Natural killer cell treated with Interleukin-12 subunit alpha and Interleukin-12 subunit beta and Interleukin-15 and Interleukin-18, amount 100 ng/mL, for 72 hours (primary cell): ENCODE data around the gene ITGA2. TPM values are rescaled to one million over a fixed set of nuclear protein-coding genes. Genes with fewer than 3 reads are reported as not detected.
A peak's percentile ranks its signal among the peaks of the same experiment; 100 is the strongest.
"Not testable (repeated sequence)": the region's sequence is repeated elsewhere in the genome, so short reads cannot be mapped to it uniquely, and the experiment has no call there.

ENCODE experiments used
- ATAC-seq, 2 donors: fragments of 150-1000 bp; cut with Tn5 transposase in 1 of 2; sonication (Bioruptor Pico), chemical (Tn5 transposase) in 1 of 2; 2 replicates each; pipeline ENCODE4 v1.10.0; 2021
- DNase-seq: peaks from one replicate; pipeline ENCODE4 v3.0.0; 2022; ENCODE audit warnings: low spot score
- H3K27ac Mint-ChIP-seq, 2 donors: 1 replicate in 1 of 2; 2 replicates in 1 of 2; pipeline ENCODE4 v1.8.0; 2022; ENCODE audit warnings: mixed read lengths in 2 of 2, mild to moderate bottlenecking in 1 of 2, moderate library complexity in 1 of 2
- H3K27me3 Mint-ChIP-seq, 2 donors: 1 replicate in 1 of 2; 2 replicates in 1 of 2; pipeline ENCODE4 v1.8.0; 2022; ENCODE audit warnings: mixed read lengths in 2 of 2
- H3K36me3 Mint-ChIP-seq: one replicate; pipeline ENCODE4 v1.8.0; 2022; ENCODE audit warnings: mixed read lengths
- H3K4me1 Mint-ChIP-seq, 2 donors: 1 replicate in 1 of 2; 2 replicates in 1 of 2; pipeline ENCODE4 v1.8.0; 2022; ENCODE audit warnings: low read depth in 2 of 2, mixed read lengths in 2 of 2, mild to moderate bottlenecking in 1 of 2
- H3K4me3 Mint-ChIP-seq: one replicate; pipeline ENCODE4 v1.8.0; 2022; ENCODE audit warnings: mixed read lengths
- H3K9me3 Mint-ChIP-seq: 2 replicates; pipeline ENCODE4 v1.8.0; 2022; ENCODE audit warnings: mixed read lengths
- total RNA-seq, 2 donors: library from RNA; stranded (reverse); gene quantifications; one replicate each; pipeline ENCODE4 v1.2.3, GENCODE V29; 2022

Gene ITGA2
- total RNA-seq, 2 donors from 2014 or later = 0.10 to 0.17 TPM

DNA sequence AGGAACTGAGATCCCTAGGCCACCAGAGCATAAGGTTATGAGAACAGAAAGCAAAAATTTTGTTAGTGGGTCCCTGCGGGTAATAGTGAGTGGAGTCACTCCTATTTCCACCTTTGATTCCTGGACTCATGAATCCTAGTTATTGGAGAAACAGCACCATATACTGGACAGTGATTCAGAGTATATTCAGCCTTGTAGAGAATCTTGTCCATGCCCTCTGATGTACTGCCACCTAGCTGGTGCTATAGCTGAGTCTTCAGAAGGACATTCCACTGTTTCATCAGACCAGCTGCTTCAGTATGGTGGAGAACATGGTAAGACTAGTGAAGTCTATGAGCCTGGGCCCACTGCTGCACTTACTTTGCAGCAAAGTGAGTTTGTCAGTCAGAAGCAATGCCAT is 25.0 kb upstream of the ITGA2 start:
- no peaks in the 10 kb centered on the region for H3K4me1 Mint-ChIP-seq

GRCh38 chr5:52976157-52976556 is 13.0 kb upstream of the ITGA2 start:
- H3K9me3 Mint-ChIP-seq, H3K36me3 Mint-ChIP-seq, ATAC-seq, H3K27ac Mint-ChIP-seq, H3K4me1 Mint-ChIP-seq, H3K4me3 Mint-ChIP-seq, DNase-seq: not testable (repeated sequence)
- peaks cover 12 to 40% of the 10 kb centered on the region in 2 donors for H3K27me3 Mint-ChIP-seq

More for the DNA sequence above, 25.0 kb upstream of the ITGA2 start:
- Mint-ChIP-seq H3K27ac (no peak overlapping the region), H3K9me3 (peaks cover 6% of the 10 kb centered on the region), H3K36me3 (peaks cover 6% of the 10 kb centered on the region), H3K27me3 (peaks cover 4 to 40% of the 10 kb centered on the region in 2 donors), H3K4me3 (no peak overlapping the region)
- DNase-seq = no peak
- ATAC-seq = peak in 1 of 2 donors; percentile 36

GRCh38 chr5:52977264-52977897 is 11.8 kb upstream of the ITGA2 start:
- no peak overlapping the region for H3K4me3 Mint-ChIP-seq
- ATAC-seq (no peak), DNase-seq (no peak)
- peaks cover 4% of the 10 kb centered on the region for H3K9me3 Mint-ChIP-seq
- H3K27me3 Mint-ChIP-seq = peaks cover 15 to 41% of the 10 kb centered on the region in 2 donors
- H3K4me1 Mint-ChIP-seq = no peaks in the 10 kb centered on the region
- peaks cover 4% of the 10 kb centered on the region for H3K36me3 Mint-ChIP-seq
- H3K27ac Mint-ChIP-seq = no peak overlapping the region

DNA sequence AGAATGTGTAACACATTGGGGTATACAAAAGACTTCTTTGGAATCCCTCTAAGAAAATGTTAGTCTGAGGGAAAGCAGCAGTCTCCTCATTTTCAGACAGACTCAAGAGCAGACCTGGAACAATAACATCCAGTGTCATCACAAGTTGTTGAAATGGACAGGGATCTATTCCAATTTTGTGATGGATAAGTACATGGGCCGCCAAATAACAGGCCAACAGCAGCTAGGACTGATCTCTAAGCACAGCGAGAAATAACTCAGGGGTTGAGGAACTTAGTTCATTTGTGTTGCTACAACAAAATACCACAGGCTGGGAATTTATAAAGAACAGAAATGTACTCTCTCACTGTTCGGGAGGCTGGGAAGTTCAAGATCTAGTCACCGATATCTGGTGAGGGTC is 7.6 kb upstream of the ITGA2 start:
- no peak overlapping the region for H3K4me3 Mint-ChIP-seq
- H3K36me3 Mint-ChIP-seq = peaks cover 4% of the 10 kb centered on the region
- H3K4me1 Mint-ChIP-seq = no peaks in the 10 kb centered on the region

GRCh38 chr5:52983731-52984636 is 5.2 kb upstream of the ITGA2 start:
- Mint-ChIP-seq H3K4me3 (no peak overlapping the region), H3K27ac (no peak overlapping the region), H3K27me3 (peaks cover 47 to 51% of the 10 kb centered on the region in 2 donors), H3K36me3 (peaks cover 4% of the 10 kb centered on the region), H3K9me3 (no peaks in the 10 kb centered on the region), H3K4me1 (peaks cover 3 to 5% of the 10 kb centered on the region in 2 donors)
- DNase-seq (no peak), ATAC-seq (no peak)

More for the DNA sequence above, 7.6 kb upstream of the ITGA2 start:
- no peak for DNase-seq
- Mint-ChIP-seq H3K27ac (no peak overlapping the region), H3K27me3 (peaks cover 34 to 37% of the 10 kb centered on the region in 2 donors), H3K9me3 (no peaks in the 10 kb centered on the region)
- no peak for ATAC-seq

DNA sequence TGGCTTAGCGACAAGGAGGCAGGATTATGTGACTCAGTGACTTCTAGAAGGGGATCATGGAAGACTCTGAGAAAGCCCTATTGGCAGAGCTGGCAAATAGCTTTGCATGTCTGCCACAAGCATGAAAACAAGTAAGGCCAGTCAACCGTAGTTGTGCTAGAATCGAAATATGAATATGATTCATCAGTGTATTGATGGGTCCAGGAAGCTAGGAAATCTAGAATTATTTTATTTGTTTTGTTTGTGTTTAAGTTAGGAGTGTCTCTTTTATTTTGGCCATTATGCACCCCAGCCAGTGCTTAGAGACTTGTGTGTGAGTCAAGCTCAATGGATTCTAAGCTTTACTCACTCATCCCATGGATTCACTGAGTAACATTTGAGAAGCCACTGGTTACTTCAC is 3.8 kb upstream of the ITGA2 start:
- ATAC-seq = no peak
- no peak for DNase-seq
- Mint-ChIP-seq H3K27me3 (peaks cover 46 to 48% of the 10 kb centered on the region in 2 donors), H3K27ac (no peak overlapping the region), H3K4me1 (peaks cover 3 to 5% of the 10 kb centered on the region in 2 donors), H3K9me3 (no peaks in the 10 kb centered on the region), H3K36me3 (no peaks in the 10 kb centered on the region), H3K4me3 (no peak overlapping the region)

DNA sequence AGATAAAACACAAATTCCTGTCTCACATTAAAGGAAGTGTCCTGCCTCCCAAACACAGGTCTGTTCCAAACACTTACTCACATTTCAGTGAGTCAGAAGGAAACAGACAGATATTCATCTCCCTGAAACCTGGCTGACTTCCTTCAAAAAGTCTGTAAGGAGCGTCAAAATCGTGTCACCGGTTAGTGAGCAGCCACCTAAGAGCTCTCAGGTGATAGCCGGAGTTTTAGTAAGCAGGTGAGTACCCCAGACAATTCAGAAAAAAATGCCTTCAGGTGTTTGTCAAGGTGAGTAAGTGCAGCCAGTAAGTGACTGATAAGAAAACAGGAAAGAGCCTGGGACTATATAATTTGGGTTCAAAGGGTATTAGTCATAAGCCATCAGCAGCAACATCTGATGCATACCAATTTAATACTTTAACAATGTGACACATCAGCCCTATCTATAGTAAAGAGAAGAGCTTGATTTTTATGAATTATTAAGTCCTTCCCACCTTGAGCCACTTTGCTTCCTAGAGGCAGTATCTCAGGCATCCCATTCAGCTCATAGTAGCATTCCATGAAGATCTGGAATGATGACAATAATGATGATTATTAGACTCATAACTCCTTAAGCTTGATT is 1.3 kb upstream of the ITGA2 start:
- DNase-seq (no peak), ATAC-seq (no peak)
- no peaks in the 10 kb centered on the region for H3K36me3 Mint-ChIP-seq
- H3K4me1 Mint-ChIP-seq = peaks cover 3 to 5% of the 10 kb centered on the region in 2 donors
- no peaks in the 10 kb centered on the region for H3K9me3 Mint-ChIP-seq
- no peak overlapping the region for H3K27ac Mint-ChIP-seq
- peaks cover 48 to 50% of the 10 kb centered on the region in 2 donors for H3K27me3 Mint-ChIP-seq
- H3K4me3 Mint-ChIP-seq = no peak overlapping the region

DNA sequence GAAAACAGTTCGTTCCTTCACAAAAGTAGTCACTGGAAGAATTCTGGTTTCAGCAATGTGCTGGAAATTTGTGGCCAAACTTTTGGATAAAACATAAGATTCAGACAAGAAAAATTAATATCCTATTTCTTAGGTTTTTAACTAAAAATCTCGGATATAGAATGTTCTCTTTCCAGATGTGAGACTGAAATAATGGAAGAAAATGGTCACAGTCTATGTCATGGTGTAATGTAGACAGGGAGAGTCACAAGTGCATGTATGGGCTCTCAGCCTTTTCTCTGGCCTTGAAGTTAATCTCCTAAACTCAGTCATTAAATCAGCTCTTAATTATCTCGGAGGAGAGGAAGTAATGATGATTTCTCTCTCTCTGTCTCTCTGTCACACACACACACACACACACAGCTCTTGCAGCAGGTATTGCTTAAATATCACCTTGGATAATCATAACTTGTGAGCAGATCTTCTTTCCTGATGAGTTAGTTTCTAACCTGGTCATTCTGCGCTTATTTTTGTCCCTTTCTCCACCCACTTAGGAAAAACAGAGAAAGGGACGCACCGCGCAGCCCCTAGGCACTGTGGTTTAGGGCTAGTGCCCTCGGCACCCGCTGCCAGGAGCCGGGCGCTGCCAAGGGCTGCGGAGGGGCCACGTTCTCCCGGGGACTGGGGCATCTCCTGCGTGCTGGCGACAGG is 672 bp upstream of the ITGA2 start:
- no peak for DNase-seq
- H3K27me3 Mint-ChIP-seq = peaks cover 44 to 52% of the 10 kb centered on the region in 2 donors
- no peak overlapping the region for H3K27ac Mint-ChIP-seq
- ATAC-seq = peak; percentile 33 to 47
- peak overlapping the region; percentile 66 for H3K4me3 Mint-ChIP-seq
- H3K4me1 Mint-ChIP-seq = peaks cover 3 to 5% of the 10 kb centered on the region in 2 donors
- no peaks in the 10 kb centered on the region for H3K36me3 Mint-ChIP-seq
- H3K9me3 Mint-ChIP-seq = no peaks in the 10 kb centered on the region

GRCh38 chr5:52989781-52990527 is 802 bp downstream of the ITGA2 start:
- DNase-seq (no peak), ATAC-seq (peak; percentile 28 to 33)
- H3K36me3 Mint-ChIP-seq = no peaks in the 10 kb centered on the region
- H3K27me3 Mint-ChIP-seq = peaks cover 41 to 55% of the 10 kb centered on the region in 2 donors
- H3K27ac Mint-ChIP-seq = no peak overlapping the region
- H3K4me1 Mint-ChIP-seq = peaks cover 3 to 5% of the 10 kb centered on the region in 2 donors
- peak overlapping the region; percentile 59 for H3K4me3 Mint-ChIP-seq
- H3K9me3 Mint-ChIP-seq = no peaks in the 10 kb centered on the region

GRCh38 chr5:52990528-52990925 is 1.4 kb downstream of the ITGA2 start:
- no peak for ATAC-seq

DNA sequence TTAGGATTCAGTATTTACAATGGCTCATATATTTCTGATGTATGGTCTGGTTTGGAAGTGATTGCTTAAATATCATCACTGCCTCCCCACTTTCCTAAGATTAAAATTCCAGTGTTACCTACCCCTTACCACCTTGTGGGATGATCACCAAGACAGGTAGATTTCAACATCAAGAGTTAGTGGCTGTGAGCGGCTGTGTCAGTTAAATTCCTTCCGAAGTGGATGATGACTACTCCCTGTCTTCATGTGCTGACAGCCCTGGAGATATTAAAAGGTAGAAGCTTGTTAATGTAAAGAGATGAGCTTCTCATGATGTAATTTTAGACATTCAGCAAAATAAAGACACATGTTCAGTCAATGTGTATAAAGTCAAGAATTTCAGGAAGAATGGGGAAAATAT is 4.2 kb downstream of the ITGA2 start:
- Mint-ChIP-seq H3K4me1 (peaks cover 0 to 3% of the 10 kb centered on the region in 2 donors), H3K9me3 (no peaks in the 10 kb centered on the region), H3K4me3 (no peak overlapping the region), H3K36me3 (no peaks in the 10 kb centered on the region), H3K27ac (no peak overlapping the region), H3K27me3 (peaks cover 22 to 30% of the 10 kb centered on the region in 2 donors)
- no peak for DNase-seq
- no peak for ATAC-seq

More at GRCh38 chr5:52990528-52990925, 1.4 kb downstream of the ITGA2 start:
- Mint-ChIP-seq H3K27ac (no peak overlapping the region), H3K4me1 (peaks cover 3 to 5% of the 10 kb centered on the region in 2 donors), H3K36me3 (no peaks in the 10 kb centered on the region), H3K9me3 (no peaks in the 10 kb centered on the region), H3K27me3 (peaks cover 38 to 54% of the 10 kb centered on the region in 2 donors), H3K4me3 (no peak overlapping the region)
- DNase-seq = no peak

DNA sequence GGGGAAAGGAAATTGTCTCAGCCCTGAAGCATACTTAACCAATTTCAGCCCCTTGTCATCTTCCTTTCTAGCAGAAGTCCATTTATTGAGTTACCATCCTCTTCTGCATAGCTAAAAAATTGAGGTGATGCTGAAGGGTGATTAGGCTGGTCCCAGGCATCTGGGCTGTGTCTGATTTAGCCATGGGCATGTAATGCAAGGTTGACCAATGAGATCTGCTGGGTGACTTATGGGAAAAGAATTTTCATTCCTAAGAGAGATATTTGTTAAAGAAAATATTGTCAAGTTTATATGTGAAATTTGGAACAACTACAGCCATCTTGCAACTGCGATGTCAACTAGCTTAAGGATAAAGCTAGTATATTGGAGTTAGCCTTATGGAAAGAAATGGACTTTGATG is 5.1 kb downstream of the ITGA2 start:
- Mint-ChIP-seq H3K27me3 (peaks cover 19 to 30% of the 10 kb centered on the region in 2 donors), H3K36me3 (no peaks in the 10 kb centered on the region), H3K27ac (no peak overlapping the region), H3K9me3 (no peaks in the 10 kb centered on the region), H3K4me1 (no peaks in the 10 kb centered on the region), H3K4me3 (no peak overlapping the region)
- ATAC-seq (no peak), DNase-seq (no peak)

DNA sequence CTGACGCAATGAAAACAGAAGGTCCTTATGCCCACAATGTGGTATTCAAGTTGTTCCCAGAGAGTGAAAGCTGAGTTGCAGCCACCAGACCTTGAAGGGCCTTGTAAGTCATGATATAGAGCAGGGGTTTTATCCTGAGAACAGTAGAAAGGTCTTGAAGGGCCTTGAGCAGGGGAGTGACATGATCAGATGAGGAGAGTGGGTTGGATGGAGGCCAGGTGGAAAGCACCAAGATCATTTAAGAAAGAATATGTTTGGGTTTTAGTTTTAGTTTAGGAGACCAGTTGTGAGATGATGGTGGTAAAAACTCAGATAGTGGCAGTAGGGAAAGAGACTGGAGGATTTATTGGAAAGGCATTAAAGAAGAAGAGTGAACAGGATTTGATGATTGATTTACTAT is 5.9 kb downstream of the ITGA2 start:
- H3K27me3 Mint-ChIP-seq = peaks cover 18 to 27% of the 10 kb centered on the region in 2 donors
- no peak overlapping the region for H3K4me3 Mint-ChIP-seq
- H3K9me3 Mint-ChIP-seq = no peaks in the 10 kb centered on the region
- DNase-seq (no peak), ATAC-seq (no peak)
- H3K4me1 Mint-ChIP-seq = no peaks in the 10 kb centered on the region
- no peaks in the 10 kb centered on the region for H3K36me3 Mint-ChIP-seq
- no peak overlapping the region for H3K27ac Mint-ChIP-seq
